HFF-Myc (cell line): ENCODE results near the gene PRADC1.

ENCODE experiments used
- DNase-seq: peaks from one replicate; pipeline ENCODE4 v3.0.0-alpha.2; 2011; ENCODE audit warnings: low read depth; ENCODE audit errors: extremely low read depth
- H3K4me3 ChIP-seq: replicated peaks from 2 replicates; pipeline ENCODE4 v1.5.1; 2011; ENCODE audit warnings: low read depth, mild to moderate bottlenecking, control low read depth, low read length
- CTCF ChIP-seq: IDR thresholded peaks from 2 replicates; pipeline ENCODE4 v1.5.1; 2012; ENCODE audit warnings: mild to moderate bottlenecking, low read depth, low read length, control low read depth; ENCODE audit errors: missing control alignments

PRADC1 gene

GRCh38 chr2:73214120-73215035 is 18.7 kb downstream of the PRADC1 start, which contains the start of gene SMYD5:
Gene SMYD5, plus strand, starts transcription at chr2:73214245. Its CDS starts 22 bp downstream, at chr2:73214267.
- peak within 1 kb of the TSS; percentile 82 for H3K4me3 ChIP-seq
- DNase-seq, result peak; percentile 50
- TF ChIP-seq CTCF, result no peak

- peak; percentile 99 for TF ChIP-seq CTCF
- peak; percentile 42 for DNase-seq
- no peak overlapping the region for H3K4me3 ChIP-seq
Measured at GRCh38 chr2:73212448-73213176, 20.4 kb downstream of the PRADC1 start.

GRCh38 chr2:73212098-73212447 is 21.0 kb downstream of the PRADC1 start:
- TF ChIP-seq CTCF, result no peak
- DNase-seq, result no peak
- H3K4me3 ChIP-seq, result no peak overlapping the region

- H3K4me3 ChIP-seq, result no peak overlapping the region
- DNase-seq, result no peak
- no peak for TF ChIP-seq CTCF
Measured at GRCh38 chr2:73210696-73211095, 22.3 kb downstream of the PRADC1 start.

- no peak overlapping the region for H3K4me3 ChIP-seq
- no peak for TF ChIP-seq CTCF
- no peak for DNase-seq
Measured at GRCh38 chr2:73210019-73210418, 23.0 kb downstream of the PRADC1 start.

GRCh38 chr2:73208258-73208657 is 24.8 kb downstream of the PRADC1 start:
- no peak overlapping the region for H3K4me3 ChIP-seq
- no peak for TF ChIP-seq CTCF
- DNase-seq, result no peak
